Ascending aorta (tissue), 2 donors: Measurements from ENCODE around the gene CDNF. TPM values are rescaled to one million over a fixed set of nuclear protein-coding genes. Genes with fewer than 3 reads are reported as not detected.

ENCODE experiments used
- DNase-seq, 2 donors: peaks; one replicate each; pipeline ENCODE4 v3.0.0-alpha.2; 2019; ENCODE audit warnings: low spot score in 2 of 2
- H3K27ac ChIP-seq, 2 donors: fragments of 200-600 bp; sonication (generic); one replicate each; pipeline ENCODE4 v1.5.1; 2016 to 2017; ENCODE audit warnings: mild to moderate bottlenecking in 1 of 2
- H3K27me3 ChIP-seq: fragments of 200-600 bp; sonication (generic); one replicate; pipeline ENCODE4 v1.5.1; 2017
- H3K36me3 ChIP-seq, 2 donors: fragments of 200-600 bp; sonication (generic); one replicate each; pipeline ENCODE4 v1.5.1; 2016
- H3K4me1 ChIP-seq, 2 donors: fragments of 200-600 bp; sonication (generic); one replicate each; pipeline ENCODE4 v1.5.1; 2016 to 2017; ENCODE audit warnings: mild to moderate bottlenecking in 1 of 2
- H3K4me3 ChIP-seq, 2 donors: fragments of 200-600 bp; sonication (generic); one replicate each; pipeline ENCODE4 v1.5.1; 2016 to 2017; ENCODE audit warnings: mild to moderate bottlenecking in 1 of 2
- H3K9me3 ChIP-seq, 2 donors: fragments of 200-600 bp; sonication (generic); one replicate each; pipeline ENCODE4 v1.5.1; 2016
- intact Hi-C: fragments of 100-400 bp; cut with DNase I; formaldehyde crosslinking; loops from one replicate; pipeline ENCODE4 v1.15.1; 2023
- total RNA-seq: library from RNA; depleted of rRNA; stranded (reverse); fragments of >200 nt; gene quantifications from one replicate; pipeline ENCODE4 v1.1.0, GENCODE V29; 2016
- TF ChIP-seq, protein P1 (sequence below), 3 experiments: fragments of 200-600 bp in 2 of 3; fragments of 450-650 bp in 1 of 3; sonication (generic) in 2 of 3; IDR thresholded peaks; one replicate each; pipeline ENCODE4 v1.5.1; 2016 to 2019; ENCODE audit warnings: antibody characterized with exemption in 3 of 3, mild to moderate bottlenecking in 1 of 3, moderate library complexity in 1 of 3

CDNF gene
- total RNA-seq, 1 donor from 2014 or later, result not detected

- intact Hi-C loops, result no loop called here
- DNase-seq, result no peak
- TF ChIP-seq, protein P1, sequence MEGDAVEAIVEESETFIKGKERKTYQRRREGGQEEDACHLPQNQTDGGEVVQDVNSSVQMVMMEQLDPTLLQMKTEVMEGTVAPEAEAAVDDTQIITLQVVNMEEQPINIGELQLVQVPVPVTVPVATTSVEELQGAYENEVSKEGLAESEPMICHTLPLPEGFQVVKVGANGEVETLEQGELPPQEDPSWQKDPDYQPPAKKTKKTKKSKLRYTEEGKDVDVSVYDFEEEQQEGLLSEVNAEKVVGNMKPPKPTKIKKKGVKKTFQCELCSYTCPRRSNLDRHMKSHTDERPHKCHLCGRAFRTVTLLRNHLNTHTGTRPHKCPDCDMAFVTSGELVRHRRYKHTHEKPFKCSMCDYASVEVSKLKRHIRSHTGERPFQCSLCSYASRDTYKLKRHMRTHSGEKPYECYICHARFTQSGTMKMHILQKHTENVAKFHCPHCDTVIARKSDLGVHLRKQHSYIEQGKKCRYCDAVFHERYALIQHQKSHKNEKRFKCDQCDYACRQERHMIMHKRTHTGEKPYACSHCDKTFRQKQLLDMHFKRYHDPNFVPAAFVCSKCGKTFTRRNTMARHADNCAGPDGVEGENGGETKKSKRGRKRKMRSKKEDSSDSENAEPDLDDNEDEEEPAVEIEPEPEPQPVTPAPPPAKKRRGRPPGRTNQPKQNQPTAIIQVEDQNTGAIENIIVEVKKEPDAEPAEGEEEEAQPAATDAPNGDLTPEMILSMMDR (IDR thresholded peaks at IDR 0.05), result no peak
- no peak overlapping the region for H3K4me3 ChIP-seq
- no peak overlapping the region for H3K27ac ChIP-seq
- H3K9me3 ChIP-seq, result no peaks in the 10 kb centered on the region
- no peaks in the 10 kb centered on the region for H3K4me1 ChIP-seq
- H3K36me3 ChIP-seq, result no peaks in the 10 kb centered on the region
- no peaks in the 10 kb centered on the region for H3K27me3 ChIP-seq
Observed at GRCh38 chr10:14801723-14802122, 36.1 kb downstream of the CDNF start.

- Histone ChIP-seq H3K4me1 (no peaks in the 10 kb centered on the region), H3K27ac (no peak overlapping the region), H3K4me3 (no peak overlapping the region), H3K9me3 (no peaks in the 10 kb centered on the region), H3K36me3 (no peaks in the 10 kb centered on the region), H3K27me3 (no peaks in the 10 kb centered on the region)
- TF ChIP-seq, protein P1 (IDR thresholded peaks at IDR 0.05), result no peak
- DNase-seq, result no peak
- intact Hi-C loops, result no loop called here
Observed at GRCh38 chr10:14800397-14800796, 37.4 kb downstream of the CDNF start.

GRCh38 chr10:14798636-14799035, 39.2 kb downstream of the CDNF start:
- TF ChIP-seq, protein P1 (IDR thresholded peaks at IDR 0.05), result no peak
- Histone ChIP-seq H3K4me1 (no peaks in the 10 kb centered on the region), H3K27ac (no peak overlapping the region), H3K27me3 (no peaks in the 10 kb centered on the region), H3K36me3 (no peaks in the 10 kb centered on the region), H3K4me3 (no peak overlapping the region), H3K9me3 (no peaks in the 10 kb centered on the region)
- intact Hi-C loops, result no loop called here
- DNase-seq, result no peak

GRCh38 chr10:14787938-14788337, 49.9 kb downstream of the CDNF start:
- no peaks in the 10 kb centered on the region for H3K27me3 ChIP-seq
- no peaks in the 10 kb centered on the region for H3K36me3 ChIP-seq
- H3K9me3 ChIP-seq, result no peaks in the 10 kb centered on the region
- no peaks in the 10 kb centered on the region for H3K4me1 ChIP-seq
- intact Hi-C loops, result no loop called here
- DNase-seq, result no peak
- H3K4me3 ChIP-seq, result no peak overlapping the region
- H3K27ac ChIP-seq, result no peak overlapping the region
- TF ChIP-seq, protein P1 (IDR thresholded peaks at IDR 0.05), result no peak

- intact Hi-C loops, result no loop called here
- H3K27me3 ChIP-seq, result no peaks in the 10 kb centered on the region
- H3K4me3 ChIP-seq, result no peak overlapping the region
- DNase-seq, result no peak
- H3K36me3 ChIP-seq, result no peaks in the 10 kb centered on the region
- H3K4me1 ChIP-seq, result peaks cover 0 to 2% of the 10 kb centered on the region in 2 donors
- H3K9me3 ChIP-seq, result no peaks in the 10 kb centered on the region
- TF ChIP-seq, protein P1 (IDR thresholded peaks at IDR 0.05), result no peak
- no peak overlapping the region for H3K27ac ChIP-seq
Observed at GRCh38 chr10:14784459-14785055, 53.3 kb downstream of the CDNF start.
